HepG2 (cell line): ENCODE measurements around the gene ODC1. TPM values are rescaled to one million over a fixed set of nuclear protein-coding genes. Genes with fewer than 3 reads are reported as not detected.

Experiments
- EP300 ChIP-seq, 3 experiments: sonication (generic) in 1 of 3; formaldehyde crosslinking in 1 of 3; IDR thresholded peaks; 2 replicates each; pipeline versions ENCODE4 v1.5.1 to v1.6.1; 2011 to 2020; ENCODE audit warnings: low read depth in 2 of 3, low read length in 2 of 3, borderline replicate concordance in 1 of 3, improper control_type of control experiment in 1 of 3, mild to moderate bottlenecking in 1 of 3, missing genetic modification reagents in 1 of 3, moderate library complexity in 1 of 3
- FOSL2 ChIP-seq: sonication (generic); formaldehyde crosslinking; IDR thresholded peaks from 2 replicates; pipeline ENCODE4 v1.4.0; 2020; ENCODE audit warnings: missing genetic modification reagents
- FOXA3 ChIP-seq: IDR thresholded peaks from 2 replicates; pipeline ENCODE4 v1.6.1; 2016; ENCODE audit warnings: missing genetic modification reagents, missing compliant biosample characterization
- HOXA9 ChIP-seq: sonication (generic); formaldehyde crosslinking; IDR thresholded peaks from 2 replicates; pipeline ENCODE4 v1.8.1; 2022; ENCODE audit warnings: missing genetic modification reagents, mild to moderate bottlenecking, moderate library complexity, borderline replicate concordance
- KDM6A ChIP-seq: IDR thresholded peaks from 2 replicates; pipeline ENCODE4 v1.6.1; 2016; ENCODE audit warnings: low read depth
- KMT2B ChIP-seq: IDR thresholded peaks from 2 replicates; pipeline ENCODE4 v1.6.1; 2016; ENCODE audit warnings: missing genetic modification reagents, missing compliant biosample characterization
- MXI1 ChIP-seq: IDR thresholded peaks from 3 replicates; pipeline ENCODE4 v1.6.1; 2012; ENCODE audit warnings: low read depth, low read length, inconsistent platforms, borderline replicate concordance
- TRIM24 ChIP-seq: sonication (generic); formaldehyde crosslinking; IDR thresholded peaks from 2 replicates; pipeline ENCODE4 v1.8.0; 2022; ENCODE audit warnings: mild to moderate bottlenecking, missing genetic modification reagents
- UBTF ChIP-seq: sonication (generic); formaldehyde crosslinking; IDR thresholded peaks from 2 replicates; pipeline ENCODE4 v1.4.0; 2020; ENCODE audit warnings: mild to moderate bottlenecking, missing genetic modification reagents
- ZNF674 ChIP-seq: sonication (generic); formaldehyde crosslinking; IDR thresholded peaks from 2 replicates; pipeline ENCODE4 v1.5.0; 2020; ENCODE audit warnings: low read depth, mild to moderate bottlenecking, missing genetic modification reagents
- ZNF878 ChIP-seq: sonication (generic); formaldehyde crosslinking; IDR thresholded peaks from 2 replicates; pipeline ENCODE4 v1.8.1; 2023; ENCODE audit warnings: mild to moderate bottlenecking, missing genetic modification reagents, moderate library complexity
- polyA plus RNA-seq, 8 experiments: library from polyadenylated mRNA; depleted of rRNA in 3 of 8; stranded (reverse) in 7 of 8; unstranded in 1 of 8; fragments of >200 nt; fragmentation: Illumina TruSeq in 4 of 8; extraction: Trizol in 4 of 8; gene quantifications; 2 replicates each; pipeline versions ENCODE4 v1.2.1 to v1.2.3, GENCODE V29; 2011 to 2016; ENCODE audit warnings: low read depth in 4 of 8, missing spikeins in 1 of 8, mixed read lengths in 1 of 8; ENCODE audit not compliant: insufficient read depth in 1 of 8
- total RNA-seq, 5 experiments: library from RNA; depleted of rRNA; stranded (reverse); fragments of >200 nt; fragmentation: Illumina TruSeq; extraction: Trizol; gene quantifications; 2 replicates each; pipeline ENCODE4 v1.2.3, GENCODE V29; 2016; ENCODE audit warnings: low read depth in 1 of 5
- TF ChIP-seq, protein P1 (sequence below): sonication (generic); formaldehyde crosslinking; IDR thresholded peaks from 2 replicates; pipeline ENCODE4 v1.4.0; 2020; ENCODE audit warnings: missing genetic modification reagents, borderline replicate concordance
- TF ChIP-seq, protein P2 (sequence below): sonication (generic); formaldehyde crosslinking; IDR thresholded peaks from 2 replicates; pipeline ENCODE4 v1.5.0; 2020; ENCODE audit warnings: missing genetic modification reagents
- TF ChIP-seq, protein P3 (sequence below): sonication (generic); formaldehyde crosslinking; IDR thresholded peaks from 2 replicates; pipeline ENCODE4 v1.8.1; 2022; ENCODE audit warnings: low read depth, mild to moderate bottlenecking, missing genetic modification reagents
- TF ChIP-seq, protein P4 (sequence below): IDR thresholded peaks from 2 replicates; pipeline ENCODE4 v1.6.1; 2016

The ODC1 gene
- total and polyA plus RNA-seq, 2 of the 13 experiments (the other 11 are each of a cell fraction or from before 2014, with no cell fraction given): 142 to 371 TPM

GRCh38 chr2:10481055-10481665, 33.0 kb upstream of the ODC1 start (continued):
- TF ChIP-seq FOXA3 (CRISPR knock-in tag) (peak; percentile 82), KDM6A (CRISPR knock-in tag) (peak; percentile 47; the same call in 1 of the 2 replicates), HOXA9 (CRISPR knock-in tag) (no peak), FOSL2 (CRISPR knock-in tag) (peak; percentile 35; the same call in 1 of the 2 replicates), ZNF674 (no peak), ZNF878 (CRISPR knock-in tag) (no peak), KMT2B (no peak), UBTF (CRISPR knock-in tag) (peak; percentile 46; the same call in 1 of the 2 replicates), TRIM24 (CRISPR knock-in tag) (0 out of 2 replicates have a peak, but pooled peaks have one; percentile 11), EP300 (IDR thresholded peaks at IDR 0.05; ENCODE audit: low read depth in 2 of 2, low read length in 2 of 2) (peak in 1 of 2 experiments; percentile 50; a peak in 1 of 4 replicates), EP300 (CRISPR knock-in tag; IDR thresholded peaks at IDR 0.05; ENCODE audit: borderline replicate concordance) (no peak), MXI1 (peak; percentile 17; the same call in 1 of the 3 replicates)
- TF ChIP-seq, protein P1, sequence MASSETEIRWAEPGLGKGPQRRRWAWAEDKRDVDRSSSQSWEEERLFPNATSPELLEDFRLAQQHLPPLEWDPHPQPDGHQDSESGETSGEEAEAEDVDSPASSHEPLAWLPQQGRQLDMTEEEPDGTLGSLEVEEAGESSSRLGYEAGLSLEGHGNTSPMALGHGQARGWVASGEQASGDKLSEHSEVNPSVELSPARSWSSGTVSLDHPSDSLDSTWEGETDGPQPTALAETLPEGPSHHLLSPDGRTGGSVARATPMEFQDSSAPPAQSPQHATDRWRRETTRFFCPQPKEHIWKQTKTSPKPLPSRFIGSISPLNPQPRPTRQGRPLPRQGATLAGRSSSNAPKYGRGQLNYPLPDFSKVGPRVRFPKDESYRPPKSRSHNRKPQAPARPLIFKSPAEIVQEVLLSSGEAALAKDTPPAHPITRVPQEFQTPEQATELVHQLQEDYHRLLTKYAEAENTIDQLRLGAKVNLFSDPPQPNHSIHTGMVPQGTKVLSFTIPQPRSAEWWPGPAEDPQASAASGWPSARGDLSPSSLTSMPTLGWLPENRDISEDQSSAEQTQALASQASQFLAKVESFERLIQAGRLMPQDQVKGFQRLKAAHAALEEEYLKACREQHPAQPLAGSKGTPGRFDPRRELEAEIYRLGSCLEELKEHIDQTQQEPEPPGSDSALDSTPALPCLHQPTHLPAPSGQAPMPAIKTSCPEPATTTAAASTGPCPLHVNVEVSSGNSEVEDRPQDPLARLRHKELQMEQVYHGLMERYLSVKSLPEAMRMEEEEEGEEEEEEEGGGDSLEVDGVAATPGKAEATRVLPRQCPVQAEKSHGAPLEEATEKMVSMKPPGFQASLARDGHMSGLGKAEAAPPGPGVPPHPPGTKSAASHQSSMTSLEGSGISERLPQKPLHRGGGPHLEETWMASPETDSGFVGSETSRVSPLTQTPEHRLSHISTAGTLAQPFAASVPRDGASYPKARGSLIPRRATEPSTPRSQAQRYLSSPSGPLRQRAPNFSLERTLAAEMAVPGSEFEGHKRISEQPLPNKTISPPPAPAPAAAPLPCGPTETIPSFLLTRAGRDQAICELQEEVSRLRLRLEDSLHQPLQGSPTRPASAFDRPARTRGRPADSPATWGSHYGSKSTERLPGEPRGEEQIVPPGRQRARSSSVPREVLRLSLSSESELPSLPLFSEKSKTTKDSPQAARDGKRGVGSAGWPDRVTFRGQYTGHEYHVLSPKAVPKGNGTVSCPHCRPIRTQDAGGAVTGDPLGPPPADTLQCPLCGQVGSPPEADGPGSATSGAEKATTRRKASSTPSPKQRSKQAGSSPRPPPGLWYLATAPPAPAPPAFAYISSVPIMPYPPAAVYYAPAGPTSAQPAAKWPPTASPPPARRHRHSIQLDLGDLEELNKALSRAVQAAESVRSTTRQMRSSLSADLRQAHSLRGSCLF (CRISPR knock-in tag): no peak
- TF ChIP-seq, protein P2, sequence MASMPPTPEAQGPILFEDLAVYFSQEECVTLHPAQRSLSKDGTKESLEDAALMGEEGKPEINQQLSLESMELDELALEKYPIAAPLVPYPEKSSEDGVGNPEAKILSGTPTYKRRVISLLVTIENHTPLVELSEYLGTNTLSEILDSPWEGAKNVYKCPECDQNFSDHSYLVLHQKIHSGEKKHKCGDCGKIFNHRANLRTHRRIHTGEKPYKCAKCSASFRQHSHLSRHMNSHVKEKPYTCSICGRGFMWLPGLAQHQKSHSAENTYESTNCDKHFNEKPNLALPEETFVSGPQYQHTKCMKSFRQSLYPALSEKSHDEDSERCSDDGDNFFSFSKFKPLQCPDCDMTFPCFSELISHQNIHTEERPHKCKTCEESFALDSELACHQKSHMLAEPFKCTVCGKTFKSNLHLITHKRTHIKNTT: no peak
- TF ChIP-seq, protein P3, sequence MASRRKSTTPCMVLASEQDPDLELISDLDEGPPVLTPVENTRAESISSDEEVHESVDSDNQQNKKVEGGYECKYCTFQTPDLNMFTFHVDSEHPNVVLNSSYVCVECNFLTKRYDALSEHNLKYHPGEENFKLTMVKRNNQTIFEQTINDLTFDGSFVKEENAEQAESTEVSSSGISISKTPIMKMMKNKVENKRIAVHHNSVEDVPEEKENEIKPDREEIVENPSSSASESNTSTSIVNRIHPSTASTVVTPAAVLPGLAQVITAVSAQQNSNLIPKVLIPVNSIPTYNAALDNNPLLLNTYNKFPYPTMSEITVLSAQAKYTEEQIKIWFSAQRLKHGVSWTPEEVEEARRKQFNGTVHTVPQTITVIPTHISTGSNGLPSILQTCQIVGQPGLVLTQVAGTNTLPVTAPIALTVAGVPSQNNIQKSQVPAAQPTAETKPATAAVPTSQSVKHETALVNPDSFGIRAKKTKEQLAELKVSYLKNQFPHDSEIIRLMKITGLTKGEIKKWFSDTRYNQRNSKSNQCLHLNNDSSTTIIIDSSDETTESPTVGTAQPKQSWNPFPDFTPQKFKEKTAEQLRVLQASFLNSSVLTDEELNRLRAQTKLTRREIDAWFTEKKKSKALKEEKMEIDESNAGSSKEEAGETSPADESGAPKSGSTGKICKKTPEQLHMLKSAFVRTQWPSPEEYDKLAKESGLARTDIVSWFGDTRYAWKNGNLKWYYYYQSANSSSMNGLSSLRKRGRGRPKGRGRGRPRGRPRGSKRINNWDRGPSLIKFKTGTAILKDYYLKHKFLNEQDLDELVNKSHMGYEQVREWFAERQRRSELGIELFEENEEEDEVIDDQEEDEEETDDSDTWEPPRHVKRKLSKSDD (CRISPR knock-in tag): no peak
- TF ChIP-seq, protein P4, sequence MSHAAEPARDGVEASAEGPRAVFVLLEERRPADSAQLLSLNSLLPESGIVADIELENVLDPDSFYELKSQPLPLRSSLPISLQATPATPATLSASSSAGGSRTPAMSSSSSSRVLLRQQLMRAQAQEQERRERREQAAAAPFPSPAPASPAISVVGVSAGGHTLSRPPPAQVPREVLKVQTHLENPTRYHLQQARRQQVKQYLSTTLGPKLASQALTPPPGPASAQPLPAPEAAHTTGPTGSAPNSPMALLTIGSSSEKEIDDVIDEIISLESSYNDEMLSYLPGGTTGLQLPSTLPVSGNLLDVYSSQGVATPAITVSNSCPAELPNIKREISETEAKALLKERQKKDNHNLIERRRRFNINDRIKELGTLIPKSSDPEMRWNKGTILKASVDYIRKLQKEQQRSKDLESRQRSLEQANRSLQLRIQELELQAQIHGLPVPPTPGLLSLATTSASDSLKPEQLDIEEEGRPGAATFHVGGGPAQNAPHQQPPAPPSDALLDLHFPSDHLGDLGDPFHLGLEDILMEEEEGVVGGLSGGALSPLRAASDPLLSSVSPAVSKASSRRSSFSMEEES: 0 out of 2 replicates have a peak, but pooled peaks have one; percentile 49
